PFSK-1 (cell line): ENCODE data around the gene PLA2G4B.

Source experiments
- SIN3A ChIP-seq: IDR thresholded peaks from 2 replicates; pipeline ENCODE4 v1.6.1; 2012; ENCODE audit warnings: mild to moderate bottlenecking, low read length, moderate library complexity, borderline replicate concordance; ENCODE audit not compliant: insufficient read depth
- TAF1 ChIP-seq: IDR thresholded peaks from 2 replicates; pipeline ENCODE4 v1.6.1; 2012; ENCODE audit warnings: low read length, control low read depth, borderline replicate concordance; ENCODE audit not compliant: insufficient read depth
- TF ChIP-seq, protein P1 (sequence below), 2 experiments: IDR thresholded peaks; 2 replicates each; pipeline versions ENCODE4 v1.6.1 to v1.8.0; 2011 to 2012; ENCODE audit warnings: low read depth in 2 of 2, low read length in 2 of 2, control low read depth in 1 of 2, inconsistent platforms in 1 of 2, mild to moderate bottlenecking in 1 of 2, moderate library complexity in 1 of 2; ENCODE audit not compliant: insufficient read depth in 1 of 2

DNA sequence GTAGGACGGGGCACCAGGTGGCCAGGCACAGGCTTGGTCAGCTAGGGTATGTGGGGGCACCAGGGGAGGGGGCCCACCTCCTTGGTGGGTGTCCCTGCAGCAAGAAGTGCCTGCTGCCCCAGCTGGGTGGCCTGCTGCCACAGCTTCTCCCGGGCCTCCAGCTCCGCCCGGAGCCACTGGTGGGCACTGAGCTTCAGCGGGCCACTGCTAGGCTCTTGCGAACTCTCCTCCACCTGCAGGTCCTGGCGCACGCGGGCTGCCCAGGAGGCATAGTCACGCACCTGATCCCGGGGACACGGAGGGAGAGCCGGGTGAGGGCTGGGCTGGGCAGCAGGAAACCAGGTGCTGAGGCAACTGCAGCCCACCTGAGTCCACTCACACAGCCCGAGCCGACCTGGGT is 29.7 kb downstream of the PLA2G4B start:
- TF ChIP-seq, protein P1, sequence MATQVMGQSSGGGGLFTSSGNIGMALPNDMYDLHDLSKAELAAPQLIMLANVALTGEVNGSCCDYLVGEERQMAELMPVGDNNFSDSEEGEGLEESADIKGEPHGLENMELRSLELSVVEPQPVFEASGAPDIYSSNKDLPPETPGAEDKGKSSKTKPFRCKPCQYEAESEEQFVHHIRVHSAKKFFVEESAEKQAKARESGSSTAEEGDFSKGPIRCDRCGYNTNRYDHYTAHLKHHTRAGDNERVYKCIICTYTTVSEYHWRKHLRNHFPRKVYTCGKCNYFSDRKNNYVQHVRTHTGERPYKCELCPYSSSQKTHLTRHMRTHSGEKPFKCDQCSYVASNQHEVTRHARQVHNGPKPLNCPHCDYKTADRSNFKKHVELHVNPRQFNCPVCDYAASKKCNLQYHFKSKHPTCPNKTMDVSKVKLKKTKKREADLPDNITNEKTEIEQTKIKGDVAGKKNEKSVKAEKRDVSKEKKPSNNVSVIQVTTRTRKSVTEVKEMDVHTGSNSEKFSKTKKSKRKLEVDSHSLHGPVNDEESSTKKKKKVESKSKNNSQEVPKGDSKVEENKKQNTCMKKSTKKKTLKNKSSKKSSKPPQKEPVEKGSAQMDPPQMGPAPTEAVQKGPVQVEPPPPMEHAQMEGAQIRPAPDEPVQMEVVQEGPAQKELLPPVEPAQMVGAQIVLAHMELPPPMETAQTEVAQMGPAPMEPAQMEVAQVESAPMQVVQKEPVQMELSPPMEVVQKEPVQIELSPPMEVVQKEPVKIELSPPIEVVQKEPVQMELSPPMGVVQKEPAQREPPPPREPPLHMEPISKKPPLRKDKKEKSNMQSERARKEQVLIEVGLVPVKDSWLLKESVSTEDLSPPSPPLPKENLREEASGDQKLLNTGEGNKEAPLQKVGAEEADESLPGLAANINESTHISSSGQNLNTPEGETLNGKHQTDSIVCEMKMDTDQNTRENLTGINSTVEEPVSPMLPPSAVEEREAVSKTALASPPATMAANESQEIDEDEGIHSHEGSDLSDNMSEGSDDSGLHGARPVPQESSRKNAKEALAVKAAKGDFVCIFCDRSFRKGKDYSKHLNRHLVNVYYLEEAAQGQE (IDR thresholded peaks at IDR 0.05; ENCODE audit: insufficient read depth in 1 of 2, low read depth in 2 of 2, low read length in 2 of 2): no peak
- TF ChIP-seq SIN3A: no peak
- no peak for TF ChIP-seq TAF1
